HEK293 (cell line): ENCODE data around the gene KLHL28.

Source experiments
- CTCF ChIP-seq: fragments of 450-650 bp; formaldehyde crosslinking; IDR thresholded peaks from 2 replicates; pipeline ENCODE4 v1.5.1; 2016; ENCODE audit warnings: missing biosample characterization, missing genetic modification characterization
- ZBTB7A ChIP-seq: fragments of 450-650 bp; formaldehyde crosslinking; IDR thresholded peaks from 2 replicates; pipeline ENCODE4 v1.5.1; 2016; ENCODE audit warnings: low read depth, missing biosample characterization, missing genetic modification characterization
- ZNF426 ChIP-seq: fragments of 450-650 bp; formaldehyde crosslinking; IDR thresholded peaks from 2 replicates; pipeline ENCODE4 v1.5.1; 2017; ENCODE audit warnings: missing biosample characterization, missing genetic modification characterization, mild to moderate bottlenecking, inconsistent platforms, moderate library complexity
- ZNF76 ChIP-seq: fragments of 450-650 bp; formaldehyde crosslinking; IDR thresholded peaks from 2 replicates; pipeline ENCODE4; 2016; ENCODE audit warnings: low read depth, missing biosample characterization, missing genetic modification characterization, borderline replicate concordance
- TF ChIP-seq, protein P1 (sequence below): sonication (generic); formaldehyde crosslinking; IDR thresholded peaks from 2 replicates; pipeline ENCODE4 v1.8.1; 2022; ENCODE audit warnings: mild to moderate bottlenecking, moderate library complexity, missing genetic modification reagents
- TF ChIP-seq, protein P2 (sequence below): fragments of 450-650 bp; formaldehyde crosslinking; IDR thresholded peaks from 2 replicates; pipeline ENCODE4 v1.5.1; 2016; ENCODE audit warnings: missing biosample characterization, missing genetic modification characterization
- TF ChIP-seq, protein P3 (sequence below): fragments of 450-650 bp; formaldehyde crosslinking; IDR thresholded peaks from 2 replicates; pipeline ENCODE4 v1.5.1; 2016; ENCODE audit warnings: missing biosample characterization, missing genetic modification characterization

DNA sequence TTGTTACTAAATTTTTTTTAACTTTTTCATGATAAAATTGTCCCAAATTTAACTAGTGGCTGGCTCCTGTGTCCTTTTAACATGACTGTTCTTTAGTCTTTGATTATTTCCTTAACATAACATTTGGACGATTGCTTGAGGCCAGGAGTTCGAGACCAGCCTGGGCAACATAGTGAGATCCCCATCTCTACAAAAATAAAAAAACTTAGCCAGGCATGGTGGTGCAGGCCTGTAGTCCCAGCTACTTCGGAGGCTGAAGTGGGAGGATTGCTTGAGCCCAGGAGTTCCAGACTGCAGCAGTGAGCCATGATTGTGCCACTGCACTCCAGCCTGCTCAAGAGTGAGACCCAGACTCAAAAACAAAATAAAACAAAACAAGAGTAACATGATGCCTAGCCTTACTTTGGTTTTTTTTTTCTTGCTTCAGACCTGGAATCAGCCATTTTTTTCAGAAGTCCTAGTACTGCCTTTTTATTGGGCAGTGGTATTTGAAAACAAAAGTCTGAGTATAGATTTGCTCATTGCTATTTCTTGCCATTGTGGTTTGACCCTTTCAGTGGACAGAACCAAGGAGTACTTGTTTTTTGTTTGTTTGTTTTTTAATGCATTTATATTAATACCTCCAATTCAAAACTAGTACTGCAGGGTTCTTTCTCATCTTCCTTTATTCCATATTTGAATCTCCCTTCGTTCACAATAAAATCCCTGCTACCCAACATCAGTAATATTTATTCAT lies 5.0 kb upstream of the KLHL28 start:
- TF ChIP-seq ZNF426 (tag by site-specific recombination) (no peak), CTCF (tag by site-specific recombination) (no peak), ZNF76 (tag by site-specific recombination) (no peak), ZBTB7A (tag by site-specific recombination) (no peak)
- TF ChIP-seq, protein P1, sequence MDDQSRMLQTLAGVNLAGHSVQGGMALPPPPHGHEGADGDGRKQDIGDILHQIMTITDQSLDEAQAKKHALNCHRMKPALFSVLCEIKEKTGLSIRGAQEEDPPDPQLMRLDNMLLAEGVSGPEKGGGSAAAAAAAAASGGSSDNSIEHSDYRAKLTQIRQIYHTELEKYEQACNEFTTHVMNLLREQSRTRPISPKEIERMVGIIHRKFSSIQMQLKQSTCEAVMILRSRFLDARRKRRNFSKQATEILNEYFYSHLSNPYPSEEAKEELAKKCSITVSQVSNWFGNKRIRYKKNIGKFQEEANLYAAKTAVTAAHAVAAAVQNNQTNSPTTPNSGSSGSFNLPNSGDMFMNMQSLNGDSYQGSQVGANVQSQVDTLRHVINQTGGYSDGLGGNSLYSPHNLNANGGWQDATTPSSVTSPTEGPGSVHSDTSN (CRISPR knock-in tag), result no peak
- TF ChIP-seq, protein P2, sequence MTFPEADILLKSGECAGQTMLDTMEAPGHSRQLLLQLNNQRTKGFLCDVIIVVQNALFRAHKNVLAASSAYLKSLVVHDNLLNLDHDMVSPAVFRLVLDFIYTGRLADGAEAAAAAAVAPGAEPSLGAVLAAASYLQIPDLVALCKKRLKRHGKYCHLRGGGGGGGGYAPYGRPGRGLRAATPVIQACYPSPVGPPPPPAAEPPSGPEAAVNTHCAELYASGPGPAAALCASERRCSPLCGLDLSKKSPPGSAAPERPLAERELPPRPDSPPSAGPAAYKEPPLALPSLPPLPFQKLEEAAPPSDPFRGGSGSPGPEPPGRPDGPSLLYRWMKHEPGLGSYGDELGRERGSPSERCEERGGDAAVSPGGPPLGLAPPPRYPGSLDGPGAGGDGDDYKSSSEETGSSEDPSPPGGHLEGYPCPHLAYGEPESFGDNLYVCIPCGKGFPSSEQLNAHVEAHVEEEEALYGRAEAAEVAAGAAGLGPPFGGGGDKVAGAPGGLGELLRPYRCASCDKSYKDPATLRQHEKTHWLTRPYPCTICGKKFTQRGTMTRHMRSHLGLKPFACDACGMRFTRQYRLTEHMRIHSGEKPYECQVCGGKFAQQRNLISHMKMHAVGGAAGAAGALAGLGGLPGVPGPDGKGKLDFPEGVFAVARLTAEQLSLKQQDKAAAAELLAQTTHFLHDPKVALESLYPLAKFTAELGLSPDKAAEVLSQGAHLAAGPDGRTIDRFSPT (tag by site-specific recombination), result no peak
- TF ChIP-seq, protein P3, sequence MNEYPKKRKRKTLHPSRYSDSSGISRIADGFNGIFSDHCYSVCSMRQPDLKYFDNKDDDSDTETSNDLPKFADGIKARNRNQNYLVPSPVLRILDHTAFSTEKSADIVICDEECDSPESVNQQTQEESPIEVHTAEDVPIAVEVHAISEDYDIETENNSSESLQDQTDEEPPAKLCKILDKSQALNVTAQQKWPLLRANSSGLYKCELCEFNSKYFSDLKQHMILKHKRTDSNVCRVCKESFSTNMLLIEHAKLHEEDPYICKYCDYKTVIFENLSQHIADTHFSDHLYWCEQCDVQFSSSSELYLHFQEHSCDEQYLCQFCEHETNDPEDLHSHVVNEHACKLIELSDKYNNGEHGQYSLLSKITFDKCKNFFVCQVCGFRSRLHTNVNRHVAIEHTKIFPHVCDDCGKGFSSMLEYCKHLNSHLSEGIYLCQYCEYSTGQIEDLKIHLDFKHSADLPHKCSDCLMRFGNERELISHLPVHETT, result no peak
